Body of pancreas (tissue), 4 donors: Measurements from ENCODE around the gene POU3F3.

Experiments
- POLR2A ChIP-seq, 3 donors: fragments of 450-650 bp; IDR thresholded peaks; one replicate each; pipeline ENCODE4 v1.6.1; 2016; ENCODE audit warnings: antibody characterized with exemption in 3 of 3, mild to moderate bottlenecking in 2 of 3
- TF ChIP-seq, protein P1 (sequence below), 7 experiments: fragments of 450-650 bp in 4 of 7; fragments of 200-600 bp in 3 of 7; sonication (generic) in 3 of 7; IDR thresholded peaks; one replicate each; pipeline ENCODE4 v1.5.1; 2016 to 2019; ENCODE audit warnings: antibody characterized with exemption in 7 of 7

DNA sequence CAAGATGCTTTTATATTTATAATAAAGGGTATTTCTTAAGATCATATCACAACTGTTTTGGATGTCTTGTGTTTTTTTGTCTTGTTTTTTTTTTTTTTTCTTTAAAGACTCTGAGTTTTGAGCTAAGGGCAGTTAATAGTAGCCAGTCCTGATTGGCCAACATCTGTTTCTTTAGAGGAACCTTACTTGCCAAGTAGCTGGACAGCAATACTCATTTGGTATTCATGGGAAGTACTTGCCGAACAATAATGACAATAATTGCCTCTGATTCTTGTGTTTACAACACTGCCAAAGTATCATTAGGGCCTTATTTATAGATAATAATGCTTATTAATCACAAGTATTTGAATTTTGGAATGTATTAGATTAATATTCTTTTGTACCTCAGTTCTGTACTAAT lies 17.1 kb upstream of the POU3F3 start:
- TF ChIP-seq POLR2A (IDR thresholded peaks at IDR 0.05): no peak
- TF ChIP-seq, protein P1, sequence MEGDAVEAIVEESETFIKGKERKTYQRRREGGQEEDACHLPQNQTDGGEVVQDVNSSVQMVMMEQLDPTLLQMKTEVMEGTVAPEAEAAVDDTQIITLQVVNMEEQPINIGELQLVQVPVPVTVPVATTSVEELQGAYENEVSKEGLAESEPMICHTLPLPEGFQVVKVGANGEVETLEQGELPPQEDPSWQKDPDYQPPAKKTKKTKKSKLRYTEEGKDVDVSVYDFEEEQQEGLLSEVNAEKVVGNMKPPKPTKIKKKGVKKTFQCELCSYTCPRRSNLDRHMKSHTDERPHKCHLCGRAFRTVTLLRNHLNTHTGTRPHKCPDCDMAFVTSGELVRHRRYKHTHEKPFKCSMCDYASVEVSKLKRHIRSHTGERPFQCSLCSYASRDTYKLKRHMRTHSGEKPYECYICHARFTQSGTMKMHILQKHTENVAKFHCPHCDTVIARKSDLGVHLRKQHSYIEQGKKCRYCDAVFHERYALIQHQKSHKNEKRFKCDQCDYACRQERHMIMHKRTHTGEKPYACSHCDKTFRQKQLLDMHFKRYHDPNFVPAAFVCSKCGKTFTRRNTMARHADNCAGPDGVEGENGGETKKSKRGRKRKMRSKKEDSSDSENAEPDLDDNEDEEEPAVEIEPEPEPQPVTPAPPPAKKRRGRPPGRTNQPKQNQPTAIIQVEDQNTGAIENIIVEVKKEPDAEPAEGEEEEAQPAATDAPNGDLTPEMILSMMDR (IDR thresholded peaks at IDR 0.05): no peak
